Activated T-helper 1 cell treated with anti-CD3 and anti-CD28 coated beads, Interleukin-12 subunit alpha, Interleukin-12 subunit beta, Interleukin-2, Interleukin-4 antibody, amounts not matched to agents 30 ng/mL and 10 ng/mL and 1 ng/mL, durations not matched to agents 14 hours and 24 hours and 36 hours (primary cell): ENCODE measurements around the gene CLDN19. TPM values are rescaled to one million over a fixed set of nuclear protein-coding genes. Genes with fewer than 3 reads are reported as not detected.
"Not testable (repeated sequence)": the region's sequence is repeated elsewhere in the genome, so short reads cannot be mapped to it uniquely, and the experiment has no call there.

Experiments
- DNase-seq: peaks from one replicate; pipeline ENCODE4 v3.0.0; 2021; ENCODE audit warnings: low spot score
- H3K27ac Mint-ChIP-seq: one replicate; pipeline ENCODE4 v1.8.0; 2021; ENCODE audit warnings: mild to moderate bottlenecking, mixed read lengths
- H3K27me3 Mint-ChIP-seq: one replicate; pipeline ENCODE4 v1.8.0; 2022; ENCODE audit warnings: mild to moderate bottlenecking, moderate library complexity, mixed read lengths; ENCODE audit not compliant: insufficient read depth
- H3K36me3 Mint-ChIP-seq: one replicate; pipeline ENCODE4 v1.8.0; 2021; ENCODE audit warnings: low read depth, mixed read lengths
- H3K4me1 Mint-ChIP-seq: one replicate; pipeline ENCODE4 v1.8.0; 2021; ENCODE audit warnings: low read depth, mixed read lengths
- H3K4me3 Mint-ChIP-seq: one replicate; pipeline ENCODE4 v1.8.0; 2021; ENCODE audit warnings: mild to moderate bottlenecking, moderate library complexity, mixed read lengths
- H3K9me3 Mint-ChIP-seq: one replicate; pipeline ENCODE4 v1.8.0; 2021; ENCODE audit warnings: mixed read lengths
- intact Hi-C: fragments of 100-400 bp; cut with micrococcal nuclease; formaldehyde crosslinking; loops from one replicate; pipeline ENCODE4 v1.15.1; 2024
- total RNA-seq: library from RNA; stranded (reverse); gene quantifications from 2 replicates; pipeline ENCODE4 v1.2.3, GENCODE V29; 2022

Gene CLDN19
- total RNA-seq, 1 donor from 2014 or later: not detected

DNA sequence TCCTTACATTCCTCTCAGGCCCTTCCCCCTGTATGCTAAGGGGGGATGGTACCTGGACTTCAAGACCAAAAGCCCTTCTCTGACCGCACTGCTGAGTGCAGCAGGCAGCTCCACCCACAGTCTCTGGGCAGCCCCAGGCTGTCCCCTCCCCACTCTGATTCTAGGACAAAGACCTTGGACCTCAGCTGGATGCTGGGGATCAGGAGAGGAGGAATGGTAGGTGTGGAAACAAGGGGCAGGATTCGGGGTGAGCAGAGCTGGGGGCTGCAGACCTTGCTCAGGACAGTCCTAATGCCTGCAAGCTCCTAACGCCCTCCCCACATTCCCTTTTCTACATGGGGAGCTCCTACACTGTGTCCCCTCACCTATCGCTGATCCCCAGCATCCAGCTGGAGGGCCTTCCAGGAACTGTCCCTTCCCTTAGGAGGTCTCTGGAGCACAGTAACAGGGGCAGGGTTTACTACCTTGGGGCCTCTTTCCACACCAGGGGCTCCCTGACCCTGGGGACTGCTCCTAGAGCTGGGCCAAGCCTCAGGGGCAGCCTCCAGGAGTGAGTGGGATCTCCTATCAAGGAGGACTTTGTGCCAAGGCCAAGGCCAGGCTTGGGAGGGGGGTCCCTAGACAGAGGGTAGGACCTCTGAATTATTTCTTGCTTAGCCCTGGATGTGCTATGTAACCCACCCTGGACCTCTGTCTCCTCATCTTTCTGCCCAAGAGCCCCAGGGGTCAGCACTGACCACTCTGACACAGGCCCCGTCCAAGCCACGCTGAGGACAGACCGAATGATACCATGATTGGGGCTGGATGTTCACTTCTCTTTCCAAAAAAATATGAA lies 5.6 kb downstream of the CLDN19 start:
- Mint-ChIP-seq H3K9me3 (no peaks in the 10 kb centered on the region), H3K4me1 (peaks cover 11% of the 10 kb centered on the region), H3K27ac (no peak overlapping the region), H3K36me3 (no peaks in the 10 kb centered on the region), H3K4me3 (no peak overlapping the region), H3K27me3 (no peaks in the 10 kb centered on the region)
- intact Hi-C loops: no loop called here
- no peak for DNase-seq

DNA sequence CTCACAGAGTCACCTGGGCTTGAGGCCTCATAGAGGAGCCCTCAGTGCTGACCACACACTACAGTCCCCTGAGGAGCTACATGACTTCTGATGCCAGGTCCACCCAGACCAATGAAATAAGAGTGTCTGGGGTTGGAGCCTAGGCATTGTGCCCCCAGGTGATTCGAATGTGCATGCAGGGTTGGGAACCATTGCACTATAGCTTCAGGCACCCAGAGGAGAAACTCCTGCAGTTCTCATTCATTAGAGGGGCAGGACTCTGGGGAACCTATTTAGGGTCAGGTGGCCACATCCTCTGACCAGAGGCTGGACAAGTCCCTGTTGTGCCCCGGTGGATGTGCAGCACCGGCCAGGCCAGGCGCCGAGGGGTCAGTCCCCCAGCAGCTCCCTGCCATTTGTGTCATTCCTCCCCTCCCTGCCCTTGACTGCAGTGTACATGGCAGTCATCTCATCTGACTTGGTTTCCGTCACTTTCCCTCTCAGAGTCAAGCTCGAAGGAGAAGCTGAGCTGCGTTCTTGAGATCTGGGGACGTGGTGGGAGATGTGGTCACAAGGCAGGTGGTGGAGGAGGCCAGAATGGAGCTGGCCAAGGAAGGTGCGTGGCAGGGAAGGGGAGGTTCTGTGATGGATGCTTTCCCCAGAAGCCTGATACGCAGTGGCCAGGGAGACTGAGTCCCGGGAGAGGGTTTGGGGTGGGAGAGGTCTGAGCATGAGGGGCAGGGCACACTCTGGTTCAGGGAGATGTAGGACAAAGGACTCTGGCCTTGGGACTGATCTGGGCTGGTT lies 6.4 kb downstream of the CLDN19 start:
- Mint-ChIP-seq H3K4me3 (no peak overlapping the region), H3K9me3 (no peaks in the 10 kb centered on the region), H3K36me3 (no peaks in the 10 kb centered on the region), H3K27me3 (no peaks in the 10 kb centered on the region), H3K4me1 (peaks cover 11% of the 10 kb centered on the region), H3K27ac (no peak overlapping the region)
- intact Hi-C loops: no loop called here
- no peak for DNase-seq

DNA sequence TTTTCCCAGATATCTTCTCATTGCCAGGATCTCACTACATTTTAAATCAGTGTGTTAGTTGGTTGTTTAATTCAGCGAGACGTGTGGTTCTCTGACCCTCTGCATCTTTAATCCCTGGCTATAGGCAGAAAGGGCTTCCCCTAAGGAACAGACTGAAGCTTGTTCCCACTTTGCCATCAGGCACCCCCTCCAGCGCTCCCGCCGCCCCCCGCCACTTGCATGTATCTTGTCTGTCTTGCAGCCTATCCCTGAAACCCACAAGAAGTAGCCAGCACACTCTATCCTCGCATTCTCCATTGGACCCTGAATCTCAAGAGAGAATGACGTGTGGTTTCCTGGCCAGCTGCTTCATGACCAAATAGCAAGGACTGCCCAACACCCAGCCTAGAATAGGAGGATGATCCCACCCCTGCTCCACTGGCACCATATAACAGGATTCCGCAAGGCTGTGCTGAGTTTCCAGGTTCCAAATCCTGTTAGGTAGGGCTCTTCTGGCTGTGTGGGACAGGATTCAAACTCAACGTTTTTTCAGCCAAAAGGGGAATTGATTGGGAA lies 7.8 kb downstream of the CLDN19 start:
- Mint-ChIP-seq H3K9me3 (no peaks in the 10 kb centered on the region), H3K27ac (no peak overlapping the region), H3K4me1 (peaks cover 8% of the 10 kb centered on the region), H3K27me3 (no peaks in the 10 kb centered on the region), H3K36me3 (no peaks in the 10 kb centered on the region), H3K4me3 (no peak overlapping the region)
- intact Hi-C loops: no loop called here
- no peak for DNase-seq

DNA sequence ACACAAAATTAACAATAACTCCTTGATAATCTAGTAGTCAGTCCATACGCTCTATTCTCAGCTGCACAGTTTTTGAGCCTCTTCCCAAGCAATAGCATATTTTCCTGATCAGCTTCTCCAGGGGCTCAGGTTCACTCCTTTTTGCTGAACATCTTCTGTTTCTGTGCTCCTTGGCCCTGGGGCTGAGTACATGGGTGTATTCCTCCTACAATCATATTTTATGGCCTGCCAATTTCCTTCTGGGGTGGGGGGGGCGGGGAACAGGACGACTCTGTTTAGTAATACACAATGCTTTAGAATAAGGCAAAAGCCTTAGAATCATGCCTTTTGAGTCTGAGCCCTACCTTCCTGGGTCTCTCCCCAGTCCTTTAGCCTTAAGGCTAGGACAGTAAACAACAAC lies 8.5 kb downstream of the CLDN19 start:
- no peaks in the 10 kb centered on the region for H3K27me3 Mint-ChIP-seq
- DNase-seq: no peak
- intact Hi-C loops: loop anchor here (1.0 kb wide), 1 partner anchor 153 kb away; no protein-coding TSS in a partner anchor

DNA sequence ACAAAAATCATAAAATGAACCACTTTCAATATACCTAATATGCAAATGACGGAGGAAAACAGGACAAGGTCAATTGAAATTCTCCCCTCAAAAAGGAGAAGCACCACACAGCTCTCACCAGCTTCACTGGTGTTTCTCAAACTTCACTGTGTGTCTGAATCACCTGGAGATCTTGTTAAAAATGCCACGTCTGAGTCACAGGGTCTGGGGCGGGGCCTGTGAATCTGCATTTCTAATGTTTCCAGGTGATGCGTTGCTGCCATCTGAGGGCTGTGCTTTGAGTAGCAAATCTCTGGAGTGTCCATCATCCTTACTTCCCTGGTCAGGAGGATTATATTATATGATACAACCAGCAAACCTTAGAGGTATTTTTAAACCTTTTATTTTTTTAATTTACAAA lies 9.0 kb downstream of the CLDN19 start:
- no peaks in the 10 kb centered on the region for H3K36me3 Mint-ChIP-seq
- H3K9me3 Mint-ChIP-seq: no peaks in the 10 kb centered on the region
- H3K4me1 Mint-ChIP-seq: peaks cover 5% of the 10 kb centered on the region
- intact Hi-C loops: loop anchor here (1.0 kb wide), 1 partner anchor 153 kb away; no protein-coding TSS in a partner anchor
- no peak for DNase-seq
- H3K4me3 Mint-ChIP-seq: no peak overlapping the region
- H3K27me3 Mint-ChIP-seq: no peaks in the 10 kb centered on the region
- no peak overlapping the region for H3K27ac Mint-ChIP-seq

More for the DNA sequence above, 8.5 kb downstream of the CLDN19 start:
- no peaks in the 10 kb centered on the region for H3K36me3 Mint-ChIP-seq
- peaks cover 5% of the 10 kb centered on the region for H3K4me1 Mint-ChIP-seq
- no peak overlapping the region for H3K4me3 Mint-ChIP-seq
- no peak overlapping the region for H3K27ac Mint-ChIP-seq
- H3K9me3 Mint-ChIP-seq: no peaks in the 10 kb centered on the region

- no peak for DNase-seq
- H3K27me3 Mint-ChIP-seq: no peaks in the 10 kb centered on the region
- H3K27ac Mint-ChIP-seq: no peak overlapping the region
- no peak overlapping the region for H3K4me3 Mint-ChIP-seq
- no peaks in the 10 kb centered on the region for H3K36me3 Mint-ChIP-seq
- intact Hi-C loops: no loop called here
- H3K9me3 Mint-ChIP-seq: no peaks in the 10 kb centered on the region
- peaks cover 5% of the 10 kb centered on the region for H3K4me1 Mint-ChIP-seq
These were observed 10.0 kb downstream of the CLDN19 start for GRCh38 chr1:42730002-42730401.

- H3K9me3 Mint-ChIP-seq, DNase-seq, H3K27me3 Mint-ChIP-seq, H3K4me3 Mint-ChIP-seq, H3K4me1 Mint-ChIP-seq, intact Hi-C loops, H3K36me3 Mint-ChIP-seq, H3K27ac Mint-ChIP-seq: not testable (repeated sequence)
These were observed 14.2 kb downstream of the CLDN19 start for GRCh38 chr1:42725820-42726219.

- intact Hi-C loops: no loop called here
- Mint-ChIP-seq H3K4me1 (peaks cover 6% of the 10 kb centered on the region), H3K9me3 (no peaks in the 10 kb centered on the region), H3K27me3 (no peaks in the 10 kb centered on the region), H3K36me3 (peaks cover 4% of the 10 kb centered on the region), H3K4me3 (no peak overlapping the region), H3K27ac (no peak overlapping the region)
- no peak for DNase-seq
These were observed 16.5 kb downstream of the CLDN19 start for GRCh38 chr1:42723511-42723910.

DNA sequence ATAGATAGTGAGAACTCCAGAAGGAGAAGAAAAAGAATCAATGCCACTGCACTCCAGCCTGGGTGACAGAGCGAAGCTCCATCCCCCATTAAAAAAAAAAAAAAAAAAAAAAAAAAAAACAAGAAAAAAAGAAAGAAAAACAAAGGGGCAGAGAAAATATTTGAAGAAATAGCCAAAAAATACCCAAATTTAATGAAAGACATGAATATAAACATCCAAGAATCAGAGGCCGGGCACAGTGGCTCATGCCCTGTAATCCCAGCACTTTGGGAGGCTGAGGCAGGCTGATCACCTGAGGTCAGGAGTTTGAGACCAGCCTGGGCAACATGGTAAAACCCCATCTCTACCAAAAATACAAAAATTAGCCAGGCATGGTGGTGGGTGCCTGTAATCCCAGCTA lies 17.6 kb downstream of the CLDN19 start:
- DNase-seq, H3K4me3 Mint-ChIP-seq, H3K4me1 Mint-ChIP-seq, H3K36me3 Mint-ChIP-seq, H3K27ac Mint-ChIP-seq, H3K27me3 Mint-ChIP-seq, intact Hi-C loops, H3K9me3 Mint-ChIP-seq: not testable (repeated sequence)

DNA sequence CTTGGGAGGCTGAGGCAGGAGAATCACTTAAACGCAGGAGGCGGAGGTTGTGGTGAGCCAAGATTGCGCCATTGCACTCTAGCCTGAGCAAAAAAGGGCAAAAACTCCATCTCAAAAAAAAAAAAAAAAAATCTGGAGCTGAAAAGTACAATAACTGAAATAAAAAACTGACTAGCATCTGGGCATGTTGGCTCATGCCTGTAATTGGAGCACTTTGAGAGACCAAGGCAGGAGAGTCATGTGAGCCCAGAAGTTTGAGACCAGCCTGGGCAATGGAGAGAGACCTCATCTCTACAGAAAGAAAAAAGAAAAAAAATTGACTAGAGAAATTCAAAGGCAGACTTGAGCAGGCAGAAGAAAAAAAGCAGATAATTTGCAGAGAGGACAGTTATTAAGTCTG lies 18.1 kb downstream of the CLDN19 start:
- Mint-ChIP-seq H3K4me1 (peaks cover 6% of the 10 kb centered on the region), H3K4me3 (no peak overlapping the region), H3K9me3 (no peaks in the 10 kb centered on the region), H3K27ac (no peak overlapping the region), H3K36me3 (peaks cover 14% of the 10 kb centered on the region), H3K27me3 (no peaks in the 10 kb centered on the region)
- intact Hi-C loops: no loop called here
- no peak for DNase-seq

- no peaks in the 10 kb centered on the region for H3K27me3 Mint-ChIP-seq
- H3K9me3 Mint-ChIP-seq: peaks cover 4% of the 10 kb centered on the region
- H3K27ac Mint-ChIP-seq: no peak overlapping the region
- H3K36me3 Mint-ChIP-seq: peaks cover 22% of the 10 kb centered on the region
- no peak overlapping the region for H3K4me3 Mint-ChIP-seq
- intact Hi-C loops: no loop called here
- no peak for DNase-seq
- peaks cover 6% of the 10 kb centered on the region for H3K4me1 Mint-ChIP-seq
These were observed 19.2 kb downstream of the CLDN19 start for GRCh38 chr1:42720868-42721267.

DNA sequence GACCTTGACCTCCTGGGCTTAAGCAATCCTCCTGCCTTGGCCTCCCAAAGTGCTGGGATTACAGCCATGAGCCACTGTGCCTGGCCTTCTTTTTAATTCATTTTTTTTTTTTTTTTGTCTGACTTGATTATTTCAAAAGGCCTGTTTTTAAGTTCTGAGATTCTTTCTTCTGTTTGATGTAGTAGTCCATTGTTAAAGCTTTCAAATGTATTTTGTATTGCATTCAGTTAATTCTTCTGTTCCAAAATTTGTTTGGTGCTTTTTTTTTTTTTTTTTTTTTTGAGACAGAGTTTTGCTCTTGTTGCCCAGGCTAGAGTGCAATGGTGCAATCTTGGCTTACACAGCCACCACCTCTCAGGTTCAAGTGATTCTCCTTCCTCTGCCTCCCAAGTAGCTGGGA lies 25.6 kb downstream of the CLDN19 start:
- H3K27ac Mint-ChIP-seq, intact Hi-C loops, H3K4me3 Mint-ChIP-seq, DNase-seq, H3K4me1 Mint-ChIP-seq, H3K27me3 Mint-ChIP-seq: not testable (repeated sequence)
- peaks cover 36% of the 10 kb centered on the region for H3K9me3 Mint-ChIP-seq
- H3K36me3 Mint-ChIP-seq: peaks cover 62% of the 10 kb centered on the region

GRCh38 chr1:42713293-42713692 lies 26.7 kb downstream of the CLDN19 start:
- no peak for DNase-seq
- Mint-ChIP-seq H3K27ac (no peak overlapping the region), H3K4me3 (no peak overlapping the region), H3K27me3 (no peaks in the 10 kb centered on the region), H3K4me1 (no peaks in the 10 kb centered on the region), H3K9me3 (peaks cover 38% of the 10 kb centered on the region), H3K36me3 (peaks cover 66% of the 10 kb centered on the region)
- intact Hi-C loops: no loop called here
